ENCODE results near the gene STAT5B. TPM values are rescaled to one million over a fixed set of nuclear protein-coding genes. Genes with fewer than 3 reads are reported as not detected.

Gene STAT5B
- total RNA-seq, 2 experiments from 2014 or later, result 128 to 129 TPM

GRCh38 chr17:42311240-42312034 lies 35.2 kb upstream of the STAT5B start:
- peak overlapping the region; percentile 94 for H3K27ac Mint-ChIP-seq
- H3K9me3 Mint-ChIP-seq, result no peaks in the 10 kb centered on the region
- POLR2A ChIA-PET, result interaction anchor here (0.9 to 8.0 kb wide), 29 partner anchors 9 to 208 kb away, joined by 3 to 136 read pairs (median 5); partner anchors contain the start of genes STAT3 and STAT5A
- DNase-seq, result peak; percentile 44
- no peak for TF ChIP-seq CTCF (IDR thresholded peaks at IDR 0.05)
- H3K4me1 Mint-ChIP-seq (ENCODE audit: low read depth), result peaks cover 75% of the 10 kb centered on the region
- CTCF ChIA-PET, result interaction anchor here (0.8 to 30.6 kb wide), 24 partner anchors 8 to 347 kb away, joined by 3 to 968 read pairs (median 5); partner anchors contain the start of genes CAVIN1, STAT3 and STAT5A
- intact Hi-C loops (cut with micrococcal nuclease), result loop anchor here (2.0 kb wide), 1 partner anchor 23 kb away; the partner anchor contains the start of gene STAT5A
- no peak for ATAC-seq
- peaks cover 68% of the 10 kb centered on the region for H3K36me3 Mint-ChIP-seq (ENCODE audit: low read depth)
- H3K4me3 Mint-ChIP-seq, result peak overlapping the region; percentile 66
- no peaks in the 10 kb centered on the region for H3K27me3 Mint-ChIP-seq

- Mint-ChIP-seq H3K27me3 (no peaks in the 10 kb centered on the region), H3K9me3 (no peaks in the 10 kb centered on the region), H3K36me3 (ENCODE audit: low read depth) (peaks cover 72% of the 10 kb centered on the region), H3K27ac (peak overlapping the region; percentile 94), H3K4me3 (peak overlapping the region; percentile 66), H3K4me1 (ENCODE audit: low read depth) (peaks cover 77% of the 10 kb centered on the region)
- CTCF ChIA-PET, result interaction anchor here (1.0 to 30.6 kb wide), 12 partner anchors 9 to 346 kb away, joined by 3 to 968 read pairs (median 5); partner anchors contain the start of genes CAVIN1, STAT3 and STAT5A
- POLR2A ChIA-PET, result interaction anchor here (0.9 to 8.0 kb wide), 20 partner anchors 9 to 100 kb away, joined by 3 to 136 read pairs (median 4); partner anchors contain the start of genes STAT3 and STAT5A
- DNase-seq, result peak; percentile 63
- no peak for TF ChIP-seq CTCF (IDR thresholded peaks at IDR 0.05)
- intact Hi-C loops (cut with micrococcal nuclease), result loop anchor here (2.0 kb wide), 1 partner anchor 22 kb away; the partner anchor contains the start of gene STAT5A
- peak; percentile 43 for ATAC-seq
Observed at GRCh38 chr17:42310787-42311215, 34.6 kb upstream of the STAT5B start.

- peaks cover 71% of the 10 kb centered on the region for H3K4me1 Mint-ChIP-seq (ENCODE audit: low read depth)
- intact Hi-C loops (cut with micrococcal nuclease), result loop anchor here (2.0 kb wide), 1 partner anchor 21 kb away; the partner anchor contains the start of gene STAT5A
Observed at GRCh38 chr17:42309986-42310786, 34.0 kb upstream of the STAT5B start.

GRCh38 chr17:42309142-42309541 lies 33.0 kb upstream of the STAT5B start:
- H3K27ac Mint-ChIP-seq, result peak overlapping the region; percentile 94
- H3K4me1 Mint-ChIP-seq (ENCODE audit: low read depth), result peaks cover 70% of the 10 kb centered on the region
- H3K9me3 Mint-ChIP-seq, result no peaks in the 10 kb centered on the region
- DNase-seq, result no peak
- peaks cover 75% of the 10 kb centered on the region for H3K36me3 Mint-ChIP-seq (ENCODE audit: low read depth)
- H3K4me3 Mint-ChIP-seq, result no peak overlapping the region
- ATAC-seq, result no peak
- ChIA-PET POLR2A (interaction anchor here (0.5 to 8.0 kb wide), 9 partner anchors 7 to 96 kb away, joined by 3 to 136 read pairs (median 26); partner anchors contain the start of gene STAT5A), CTCF (interaction anchor here (0.9 to 30.6 kb wide), 9 partner anchors 9 to 209 kb away, joined by 3 to 968 read pairs (median 4); partner anchors contain the start of gene STAT3)
- TF ChIP-seq CTCF (IDR thresholded peaks at IDR 0.05), result no peak
- H3K27me3 Mint-ChIP-seq, result no peaks in the 10 kb centered on the region
- intact Hi-C loops (cut with micrococcal nuclease), result no loop called here

More at GRCh38 chr17:42309986-42310786, 34.0 kb upstream of the STAT5B start:
- Mint-ChIP-seq H3K4me3 (peak overlapping the region; percentile 66), H3K27ac (peak overlapping the region; percentile 94), H3K27me3 (no peaks in the 10 kb centered on the region), H3K36me3 (ENCODE audit: low read depth) (peaks cover 67% of the 10 kb centered on the region), H3K9me3 (no peaks in the 10 kb centered on the region)
- ChIA-PET CTCF (interaction anchor here (1.4 to 30.6 kb wide), 11 partner anchors 11 to 113 kb away, joined by 3 to 968 read pairs (median 5); partner anchors contain the start of genes CAVIN1, STAT3 and STAT5A), POLR2A (interaction anchor here (1.0 to 8.0 kb wide), 15 partner anchors 8 to 95 kb away, joined by 3 to 136 read pairs (median 4); partner anchors contain the start of genes STAT3 and STAT5A)
- no peak for TF ChIP-seq CTCF (IDR thresholded peaks at IDR 0.05)
- ATAC-seq (no peak), DNase-seq (no peak)

Data from activated CD8-positive, alpha-beta T cell treated with anti-CD3 and anti-CD28 coated beads for 36 hours (primary cell).